ENCODE results near the gene CYP19A1.
A peak's percentile ranks its signal among the peaks of the same experiment; 100 is the strongest.
"Not testable (repeated sequence)": the region's sequence is repeated elsewhere in the genome, so short reads cannot be mapped to it uniquely, and the experiment has no call there.

CYP19A1 gene

DNA sequence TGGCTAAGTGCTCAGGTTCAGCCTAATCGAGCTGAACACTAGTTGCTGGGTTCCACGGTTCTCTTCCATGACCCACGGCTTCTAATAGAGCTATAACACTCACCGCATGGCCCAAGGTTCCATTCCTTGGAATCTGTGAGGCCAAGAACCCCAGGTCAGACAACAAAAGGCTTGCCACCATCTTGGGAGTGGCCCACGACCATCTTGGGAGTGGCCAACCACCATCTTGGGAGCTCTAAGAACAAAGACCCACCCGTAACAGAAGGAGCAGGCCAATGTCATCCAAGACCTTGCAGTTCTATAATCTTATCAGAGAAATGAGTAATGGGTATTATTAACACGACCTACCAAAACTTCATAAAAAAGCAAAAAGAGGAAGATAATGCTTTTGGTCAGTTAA lies 77.3 kb downstream of the CYP19A1 start:
- not testable (repeated sequence) for DNase-seq (ENCODE audit: low spot score)

DNA sequence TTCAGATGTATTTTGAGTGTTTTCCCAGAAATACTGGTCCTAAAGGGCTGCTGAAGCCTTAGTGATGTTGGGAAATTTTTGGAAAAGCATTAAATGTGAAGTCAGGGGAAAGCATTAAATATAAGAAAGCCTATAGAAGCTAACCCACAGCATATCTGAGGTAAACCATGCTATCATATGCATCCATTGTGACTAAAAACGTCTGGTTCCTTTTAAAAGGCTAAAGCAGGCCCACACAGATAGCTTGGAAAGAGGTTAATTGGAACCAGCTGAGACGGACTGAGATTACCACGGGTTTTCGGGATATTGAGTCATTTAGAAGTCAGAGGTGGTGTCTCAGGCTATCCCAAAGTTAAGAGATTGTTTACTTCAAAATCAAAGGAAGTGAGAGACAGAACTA lies 78.2 kb downstream of the CYP19A1 start:
- no peak for DNase-seq (ENCODE audit: low spot score)

- DNase-seq (ENCODE audit: low spot score): no peak
Measured at GRCh38 chr15:51255533-51255932, 82.9 kb downstream of the CYP19A1 start.

- DNase-seq (ENCODE audit: low spot score): no peak
Measured at GRCh38 chr15:51253366-51253765, 85.0 kb downstream of the CYP19A1 start.

DNA sequence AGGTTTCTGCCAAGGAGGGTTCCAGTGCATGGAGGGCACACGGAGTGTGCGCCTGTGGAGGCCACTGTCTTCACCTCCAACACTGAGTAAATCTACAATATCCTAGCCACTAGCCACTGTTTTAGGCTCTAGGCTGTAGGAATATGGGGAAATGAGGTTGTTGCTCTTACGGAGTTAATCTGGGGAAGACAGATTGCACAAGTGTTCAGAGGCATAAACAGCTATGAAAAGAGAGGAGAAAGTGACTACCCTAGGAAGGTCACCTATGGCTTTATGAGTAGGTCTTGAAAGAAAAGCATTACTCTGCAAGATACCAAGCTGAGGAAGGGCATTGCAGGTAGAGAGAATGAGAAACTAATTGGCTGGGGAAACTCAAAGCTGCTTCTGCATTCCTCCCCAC lies 85.7 kb downstream of the CYP19A1 start:
- DNase-seq (ENCODE audit: low spot score): no peak

GRCh38 chr15:51251556-51251955 lies 86.8 kb downstream of the CYP19A1 start:
- no peak for DNase-seq (ENCODE audit: low spot score)

DNA sequence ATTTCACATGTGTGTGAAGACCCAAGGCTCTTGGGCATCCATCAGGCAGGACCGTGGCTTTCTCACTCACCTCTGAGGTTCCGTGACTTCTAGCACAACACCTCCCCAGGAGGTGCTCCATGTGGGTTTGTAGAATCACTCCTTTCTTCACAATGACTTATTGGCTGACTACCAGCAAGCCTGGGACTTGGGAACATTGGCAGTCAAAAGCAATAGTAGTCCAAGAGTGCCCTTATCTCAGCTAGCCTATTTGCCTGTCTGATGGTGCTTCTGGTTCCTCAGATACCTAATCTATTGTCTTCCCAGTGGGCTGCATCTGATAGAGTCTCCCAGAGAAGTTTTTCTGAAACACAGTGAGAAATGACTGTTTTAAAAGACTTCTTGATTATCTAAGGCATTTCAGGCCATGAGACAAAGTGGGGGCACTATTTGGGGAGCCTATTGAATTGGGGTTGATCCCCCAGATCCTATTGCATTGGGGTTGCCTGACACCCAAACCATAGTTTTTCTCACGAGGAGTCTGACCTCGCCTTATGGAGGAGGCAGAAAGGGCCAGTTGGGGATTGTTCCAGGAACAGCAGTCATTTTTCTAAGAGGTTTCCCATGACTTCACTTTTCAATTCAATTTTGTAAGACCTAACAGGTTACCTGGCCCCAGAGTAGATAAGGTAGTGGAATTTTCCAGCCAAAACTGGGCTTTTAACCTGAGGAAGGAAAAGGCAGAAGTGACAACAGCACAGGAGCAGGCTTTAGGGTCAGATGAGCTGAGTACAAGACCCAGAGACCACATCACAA lies 88.0 kb downstream of the CYP19A1 start:
- no peak for DNase-seq (ENCODE audit: low spot score)

GRCh38 chr15:51245628-51246027 lies 92.8 kb downstream of the CYP19A1 start:
- no peak for DNase-seq (ENCODE audit: low spot score)

DNA sequence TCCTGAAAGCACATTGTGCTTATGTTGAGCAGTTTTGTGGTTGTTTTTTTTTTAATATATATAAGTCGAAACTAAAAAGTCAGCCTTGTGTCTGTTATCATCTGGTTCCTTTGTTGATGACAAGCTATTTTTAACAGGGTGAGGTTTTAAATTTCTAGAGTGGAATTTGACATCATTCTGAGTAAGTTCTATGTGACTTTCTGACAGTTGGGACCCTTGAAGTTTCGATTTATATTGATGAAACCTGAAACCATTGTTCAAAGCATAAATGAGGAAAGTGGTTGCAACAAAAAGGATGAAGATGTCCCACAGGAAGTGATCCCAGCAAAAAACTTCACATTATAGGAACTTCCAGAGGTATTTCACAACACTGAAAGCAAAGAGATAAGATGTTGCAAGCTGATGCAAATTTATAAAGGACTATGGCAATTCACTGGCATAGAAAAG lies 94.0 kb downstream of the CYP19A1 start:
- DNase-seq (ENCODE audit: low spot score): no peak

DNA sequence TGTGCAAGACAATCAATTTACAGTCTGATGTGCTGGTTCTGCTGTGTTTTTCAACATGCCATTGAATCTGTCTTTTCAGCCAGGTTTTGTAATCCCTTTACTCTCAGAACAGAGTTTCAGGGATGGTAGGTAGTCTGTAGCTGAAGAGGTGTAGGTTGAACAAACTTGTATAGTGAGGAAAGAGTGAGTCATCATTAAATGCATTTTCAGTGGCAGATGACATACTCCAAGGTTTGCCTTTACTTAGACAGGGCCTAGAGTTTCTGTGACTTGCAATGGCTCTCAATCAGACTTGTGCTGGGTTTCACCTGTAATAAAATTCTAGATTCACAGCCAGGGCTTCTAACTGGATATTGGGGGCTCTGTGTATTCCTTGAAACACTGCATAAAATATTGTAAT lies 94.6 kb downstream of the CYP19A1 start:
- peak; percentile 45 for DNase-seq (ENCODE audit: low spot score)

DNA sequence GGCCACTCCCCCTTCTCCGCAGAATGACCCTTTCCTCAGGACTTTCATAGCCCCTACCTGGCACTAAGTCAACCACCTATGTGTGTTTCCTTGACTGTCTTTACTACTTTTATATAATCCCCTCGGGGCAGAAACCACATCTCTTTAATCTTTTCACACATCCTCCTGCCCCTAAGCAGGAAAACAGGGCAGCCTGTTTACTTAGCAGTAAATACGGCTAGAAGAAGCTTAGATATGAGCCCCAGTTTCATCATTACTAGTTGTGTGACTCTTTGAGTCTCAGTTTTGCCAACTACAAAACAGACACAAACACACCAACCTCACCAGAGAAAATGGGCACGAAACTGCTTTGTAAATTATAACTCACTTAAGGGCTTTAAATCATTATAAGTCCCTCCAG lies 98.3 kb downstream of the CYP19A1 start:
- DNase-seq (ENCODE audit: low spot score): peak; percentile 37

- no peak for DNase-seq (ENCODE audit: low spot score)
Measured at GRCh38 chr15:51237816-51238215, 100.6 kb downstream of the CYP19A1 start.

GRCh38 chr15:51234176-51234927 lies 104.0 kb downstream of the CYP19A1 start:
- no peak for DNase-seq (ENCODE audit: low spot score)

DNA sequence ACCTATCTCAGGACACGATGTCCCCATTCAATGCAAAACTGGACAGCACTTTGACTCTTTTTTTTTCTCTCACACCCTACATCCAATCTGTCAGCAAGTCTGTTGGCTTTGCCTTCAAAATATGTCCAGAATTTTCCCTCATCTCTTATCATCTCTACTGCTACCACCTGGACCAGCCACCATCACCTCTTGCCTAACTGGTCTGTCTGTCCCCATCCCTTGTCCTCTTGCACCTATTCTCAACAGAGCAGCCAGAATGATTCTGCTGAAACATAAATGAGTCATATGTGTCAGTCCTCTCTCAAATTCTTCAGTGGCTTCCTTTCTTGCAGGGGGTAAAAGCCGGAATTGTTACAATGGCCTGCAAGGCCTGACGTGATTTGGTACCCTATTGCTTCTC lies 105.8 kb downstream of the CYP19A1 start:
- no peak for DNase-seq (ENCODE audit: low spot score)

GRCh38 chr15:51229907-51230330 lies 108.5 kb downstream of the CYP19A1 start:
- no peak for DNase-seq (ENCODE audit: low spot score)

- peak; percentile 56 for DNase-seq (ENCODE audit: low spot score)
Measured at GRCh38 chr15:51227940-51228732, 110.3 kb downstream of the CYP19A1 start.

DNA sequence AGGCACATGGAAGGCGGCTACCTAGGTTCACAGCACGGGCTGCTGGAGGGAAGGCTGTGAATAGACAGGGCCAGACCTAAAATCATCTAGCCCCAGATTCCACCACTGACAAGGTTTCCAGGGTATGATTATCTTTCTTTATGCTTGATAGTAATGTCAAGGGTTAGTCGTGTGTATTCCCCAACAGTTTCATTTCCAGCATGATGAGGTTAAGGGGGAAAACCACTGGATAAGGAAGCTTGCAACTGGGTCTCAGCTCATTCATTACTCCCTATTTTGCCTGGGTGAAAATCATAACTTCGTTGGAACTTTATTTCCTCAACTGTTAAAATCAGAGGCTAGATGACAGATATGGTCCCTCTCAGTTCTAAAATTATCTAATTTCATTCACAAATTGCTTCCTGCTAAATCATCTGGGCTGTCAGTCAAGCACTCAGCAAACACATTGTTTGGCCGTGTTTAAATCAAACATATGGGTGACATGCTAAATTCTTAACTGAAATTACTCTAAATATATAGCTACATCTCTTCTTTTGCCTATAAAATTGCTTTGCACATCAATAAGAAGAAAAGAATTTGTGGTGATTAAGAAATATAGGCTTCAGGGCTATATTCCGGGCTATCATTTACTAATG lies 111.7 kb downstream of the CYP19A1 start:
- DNase-seq (ENCODE audit: low spot score): no peak

- DNase-seq (ENCODE audit: low spot score): no peak
Measured at GRCh38 chr15:51224428-51224827, 114.0 kb downstream of the CYP19A1 start.

DNA sequence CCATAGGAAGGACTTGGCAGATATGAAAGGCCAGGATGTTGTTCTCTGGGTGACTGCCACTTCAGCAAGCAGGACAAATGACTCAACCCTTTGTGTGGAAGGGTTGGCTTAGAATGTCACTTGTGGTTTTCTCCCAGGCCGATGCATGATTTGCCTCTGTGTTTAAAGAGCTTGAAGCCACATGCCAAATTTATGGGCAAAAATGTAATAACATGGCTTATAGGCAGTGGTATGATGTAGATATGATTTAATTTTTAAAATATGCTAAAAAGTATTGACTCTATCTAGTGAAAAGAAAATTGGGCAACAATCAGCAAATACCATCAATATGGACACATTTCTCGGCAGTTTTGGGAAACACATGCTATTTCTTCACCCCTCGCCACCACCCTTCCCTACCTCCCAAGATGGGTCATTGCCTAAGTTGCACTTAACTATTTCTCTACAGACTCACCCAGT lies 114.6 kb downstream of the CYP19A1 start:
- DNase-seq (ENCODE audit: low spot score): peak; percentile 16

GRCh38 chr15:51218299-51218938 lies 120.0 kb downstream of the CYP19A1 start:
- no peak for DNase-seq (ENCODE audit: low spot score)

- no peak for DNase-seq (ENCODE audit: low spot score)
Measured at GRCh38 chr15:51212909-51213308, 125.5 kb downstream of the CYP19A1 start.
